ENCODE measurements around the gene NFRKB. TPM values are rescaled to one million over a fixed set of nuclear protein-coding genes. Genes with fewer than 3 reads are reported as not detected.

Gene NFRKB
- total and polyA plus RNA-seq, 2 of the 8 experiments (the other 6 are each of a cell fraction or from before 2014, with no cell fraction given), result 17.0 to 31.0 TPM

- no peak overlapping the region for H3K4ac ChIP-seq (replicated peaks; ENCODE audit: insufficient read length, low read depth, low read length)
- no peak overlapping the region for H3K18ac ChIP-seq (ENCODE audit: extremely low read depth, low read length)
- no peak overlapping the region for H3K27ac ChIP-seq (ENCODE audit: low read depth, low read length)
- no peak overlapping the region for H4K5ac ChIP-seq (ENCODE audit: insufficient read length, low read depth, low read length)
- H4K91ac ChIP-seq (replicated peaks; ENCODE audit: insufficient read length, low read length), result no peak overlapping the region
- H3K9ac ChIP-seq (replicated peaks in 1 of 4; ENCODE audit: extremely low read depth in 1 of 4, low read depth in 3 of 4, low read length in 3 of 4), result no peak overlapping the region
- no peaks in the 10 kb centered on the region for H3K27me3 ChIP-seq (replicated peaks in 1 of 4; ENCODE audit: control insufficient read depth in 3 of 4, extremely low read depth in 1 of 4, insufficient read depth in 3 of 4, low read length in 3 of 4)
- H2BK15ac ChIP-seq (ENCODE audit: low read length), result no peak overlapping the region
- CTCF ChIA-PET (ENCODE audit: partially characterized antibody), result no interaction called here
- no peak overlapping the region for H3K23ac ChIP-seq (ENCODE audit: insufficient read length)
- H3K9me3 ChIP-seq (ENCODE audit: insufficient read depth in 2 of 2, low read depth in 1 of 2, low read length in 1 of 2), result no peaks in the 10 kb centered on the region
- no peak overlapping the region for H3K56ac ChIP-seq (replicated peaks; ENCODE audit: insufficient read length, low read depth, low read length)
- no peaks in the 10 kb centered on the region for H4K20me1 ChIP-seq (replicated peaks in 1 of 2; ENCODE audit: control insufficient read depth in 1 of 2, insufficient read depth in 2 of 2, low read length in 2 of 2)
- H2BK120ac ChIP-seq (replicated peaks; ENCODE audit: low read depth, low read length), result no peak overlapping the region
- no peaks in the 10 kb centered on the region for H3K79me1 ChIP-seq (ENCODE audit: low read depth, low read length)
- no peak overlapping the region for H3K4me2 ChIP-seq (ENCODE audit: insufficient read depth in 1 of 2, low read depth in 2 of 2, low read length in 2 of 2)
- H3K14ac ChIP-seq (ENCODE audit: insufficient read length), result no peak overlapping the region
- H2BK12ac ChIP-seq (ENCODE audit: low read depth, low read length), result no peak overlapping the region
- WGBS, 2 experiments (ENCODE audit: extremely low coverage in 1 of 2, insufficient coverage in 1 of 2, insufficient read length in 1 of 2, insufficient replicate concordance in 2 of 2, low coverage in 1 of 2, low lambda C conversion rate in 2 of 2, missing lambda C conversion rate in 1 of 2), result 85% methylated on average over 6 of the region's 6 CpGs; no CpG with 5 or more reads in 1 of the 2 experiments
- POLR2A ChIA-PET (ENCODE audit: partially characterized antibody), result interaction anchor here (0.6 kb wide), 1 partner anchor 269 kb away, joined by 5 read pairs; no protein-coding TSS in a partner anchor
- H3K79me2 ChIP-seq (ENCODE audit: control insufficient read depth in 1 of 2, insufficient read depth in 2 of 2, low read length in 2 of 2), result no peaks in the 10 kb centered on the region
- no peak overlapping the region for H2BK20ac ChIP-seq (ENCODE audit: low read length)
- H2AK5ac ChIP-seq (ENCODE audit: low read depth, low read length), result no peak overlapping the region
- H3K36me3 ChIP-seq (ENCODE audit: control insufficient read depth in 2 of 4, insufficient read depth in 4 of 4, low read length in 3 of 4), result no peaks in the 10 kb centered on the region
- no peak overlapping the region for H2AFZ ChIP-seq (ENCODE audit: low read length)
- FAIRE-seq (no peak), DNase-seq (ENCODE audit: low read depth in 1 of 2, low spot score in 2 of 2) (no peak)
- no peak overlapping the region for H2BK5ac ChIP-seq (ENCODE audit: low read depth, low read length)
- no peak overlapping the region for H4K8ac ChIP-seq (ENCODE audit: extremely low read depth, insufficient read depth, low read length)
- H3K4me1 ChIP-seq (replicated peaks in 1 of 4; ENCODE audit: control insufficient read depth in 3 of 4, insufficient read depth in 4 of 4, low read length in 3 of 4), result no peaks in the 10 kb centered on the region
- H3K23me2 ChIP-seq (ENCODE audit: low read depth, low read length), result no peaks in the 10 kb centered on the region; the same call in 1 of the 2 replicates
- H3K4me3 ChIP-seq (ENCODE audit: extremely low read depth in 1 of 4, insufficient read depth in 2 of 4, low read depth in 3 of 4, low read length in 4 of 4), result no peak overlapping the region
- TF ChIP-seq KDM4A (IDR thresholded peaks at IDR 0.05; ENCODE audit: low read depth, low read length, severe bottlenecking) (no peak), NRF1 (IDR thresholded peaks at IDR 0.05; ENCODE audit: low read depth, low read length) (no peak), EGR1 (IDR thresholded peaks at IDR 0.05; ENCODE audit: borderline replicate concordance, low read depth, low read length) (no peak), BACH1 (IDR thresholded peaks at IDR 0.05; ENCODE audit: low read length) (no peak), JUN (IDR thresholded peaks at IDR 0.05; ENCODE audit: low read depth, low read length) (no peak), BRCA1 (IDR thresholded peaks at IDR 0.05; ENCODE audit: low read depth, low read length) (no peak), NANOG (IDR thresholded peaks at IDR 0.05; ENCODE audit: insufficient read depth, low read depth, low read length, poor library complexity, severe bottlenecking) (no peak), ATF2 (IDR thresholded peaks at IDR 0.05; ENCODE audit: low read length) (no peak), ZNF274 (IDR thresholded peaks at IDR 0.05; ENCODE audit: borderline replicate concordance, extremely low read depth, low read length) (no peak), JUND (IDR thresholded peaks at IDR 0.05; ENCODE audit: low read length) (no peak), SRF (IDR thresholded peaks at IDR 0.05; ENCODE audit: low read depth, low read length) (no peak)
Observed at GRCh38 chr11:129846508-129847335, 48.7 kb downstream of the NFRKB start.
